Adrenal gland (tissue), 5 donors: ENCODE results near the gene NUTM1.

ENCODE experiments used
- CTCF ChIP-seq, 6 experiments: fragments of 450-650 bp in 4 of 6; fragments of 200-600 bp in 2 of 6; sonication (generic) in 1 of 6; IDR thresholded peaks; 1 replicate in 5 of 6; 2 replicates in 1 of 6; pipeline versions ENCODE4 v1.5.1 to v1.8.0; 2016 to 2021; ENCODE audit warnings: antibody characterized with exemption in 6 of 6, mild to moderate bottlenecking in 2 of 6, moderate library complexity in 1 of 6
- POLR2A ChIP-seq, 2 donors: fragments of 450-650 bp; IDR thresholded peaks; one replicate each; pipeline ENCODE4 v1.6.1; 2017; ENCODE audit warnings: antibody characterized with exemption in 2 of 2, mild to moderate bottlenecking in 2 of 2, moderate library complexity in 1 of 2
- donor health status: DM: no; HTN: no; CAD: no.

DNA sequence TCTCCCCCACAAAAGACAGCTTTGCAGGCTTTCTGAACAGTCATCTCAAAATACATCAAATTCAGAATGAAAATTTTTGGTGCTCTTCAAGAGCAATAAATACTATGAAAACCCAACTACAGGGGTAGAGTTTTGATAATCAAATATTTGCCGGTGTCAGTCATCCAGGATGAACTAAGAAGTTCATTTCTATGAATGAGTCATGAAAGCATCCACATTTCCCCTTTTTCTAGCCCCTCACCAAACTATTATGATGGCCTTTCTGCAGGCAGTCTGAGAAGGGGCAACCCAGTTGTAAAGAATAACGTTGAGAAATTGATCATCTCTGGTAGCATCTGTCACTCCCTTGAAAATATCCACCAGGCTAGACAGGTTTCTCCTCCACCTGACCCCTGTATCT lies 27.0 kb downstream of the NUTM1 start:
- TF ChIP-seq CTCF (IDR thresholded peaks at IDR 0.05) (no peak), POLR2A (IDR thresholded peaks at IDR 0.05) (no peak)
